Stomach (tissue), 19 donors: Measurements from ENCODE around the gene ETV6. TPM values are rescaled to one million over a fixed set of nuclear protein-coding genes. Genes with fewer than 3 reads are reported as not detected.
A peak's percentile ranks its signal among the peaks of the same experiment; 100 is the strongest.

Source experiments
- DNase-seq, 2 donors: peaks; one replicate each; pipeline versions ENCODE4 v3.0.0 to v3.0.0-alpha.2; 2013 to 2019
- H3K27ac ChIP-seq, 5 donors: fragments of 200-600 bp in 4 of 5; sonication (generic) in 4 of 5; one replicate each; pipeline ENCODE4 v1.5.1; 2013 to 2019; ENCODE audit warnings: mild to moderate bottlenecking in 1 of 5, moderate library complexity in 1 of 5
- H3K27me3 ChIP-seq, 3 donors: fragments of 200-600 bp; sonication (generic); one replicate each; pipeline ENCODE4 v1.5.1; 2017 to 2019; ENCODE audit warnings: mixed run types in 1 of 3
- H3K36me3 ChIP-seq, 4 donors: fragments of 200-600 bp; sonication (generic); 1 replicate in 3 of 4; 2 replicates in 1 of 4; pipeline ENCODE4 v1.5.1; 2016 to 2019
- H3K4me1 ChIP-seq, 4 donors: fragments of 200-600 bp; sonication (generic); one replicate each; pipeline ENCODE4 v1.5.1; 2016 to 2019
- H3K4me3 ChIP-seq, 4 donors: fragments of 200-600 bp; sonication (generic) in 3 of 4; one replicate each; pipeline ENCODE4 v1.5.1; 2016 to 2019; ENCODE audit warnings: mild to moderate bottlenecking in 1 of 4
- H3K9me3 ChIP-seq, 4 donors: fragments of 200-600 bp; sonication (generic); one replicate each; pipeline ENCODE4 v1.5.1; 2016 to 2019
- EP300 ChIP-seq: sonication (generic); formaldehyde crosslinking; IDR thresholded peaks from one replicate; pipeline ENCODE4 v1.6.1; 2017; ENCODE audit warnings: antibody characterized with exemption
- POLR2A ChIP-seq, 4 donors: fragments of 450-650 bp; IDR thresholded peaks; one replicate each; pipeline ENCODE4 v1.6.1; 2016; ENCODE audit warnings: antibody characterized with exemption in 4 of 4, control low read depth in 2 of 4, mild to moderate bottlenecking in 1 of 4, moderate library complexity in 1 of 4
- POLR2AphosphoS5 ChIP-seq, 3 donors: sonication (generic); formaldehyde crosslinking; IDR thresholded peaks; one replicate each; pipeline ENCODE4 v1.6.1; 2016; ENCODE audit warnings: antibody characterized with exemption in 3 of 3
- WGBS, 5 donors: extraction: QIAGEN DNeasy Blood & Tissue Kit in 3 of 5; methylation state at CpG; one replicate each; pipeline versions ENCODE4 v1.1.5 to v1.1.7; 2013 to 2018; 5-methylcytosine and 5-hydroxymethylcytosine counted together
- intact Hi-C: fragments of 100-400 bp; cut with DNase I; formaldehyde crosslinking; loops from one replicate; pipeline ENCODE4 v1.15.1; 2023; ENCODE audit warnings: low total_unique reads
- long read RNA-seq, 10 donors: transcript quantifications; one replicate each; lab custom pipeline, GENCODE V29; 2026
- polyA plus RNA-seq, 3 donors: library from polyadenylated mRNA; stranded (reverse); fragments of 200-250 nt; gene quantifications; one replicate each; pipeline ENCODE4 v1.2.3, GENCODE V29; 2013
- total RNA-seq, 5 donors: library from RNA; depleted of rRNA; stranded (reverse); fragments of >200 nt; gene quantifications; one replicate each; pipeline versions ENCODE4 v1.1.0 to v1.2.3, GENCODE V29; 2014 to 2016
- TF ChIP-seq, protein P1 (sequence below), 7 experiments: fragments of 450-650 bp in 4 of 7; fragments of 200-600 bp in 3 of 7; sonication (generic) in 3 of 7; IDR thresholded peaks; one replicate each; pipeline ENCODE4 v1.5.1; 2016 to 2019; ENCODE audit warnings: antibody characterized with exemption in 7 of 7, control low read depth in 2 of 7, mild to moderate bottlenecking in 1 of 7
- donor health status: healthy with polysubstance abuse.
- donor health status: Bipolar disorder and iron deficiency.
- donor health status: healthy.

ETV6 gene
- 10 to 100 TPM; 11.6 to 60.3 (median 19.1) TPM for total RNA-seq
- polyA plus RNA-seq = 1 to 10 TPM; 4.1 to 7.3 (median 4.4) TPM
- long read RNA-seq, donor 1, full-length matches to known transcripts = 1 of 1 reads
- long read RNA-seq, donor 1, partial matches to known transcripts = 0 of 1 reads
- long read RNA-seq, donor 1, other reads (novel, unspliced or antisense) = 0 of 1 reads
- long read RNA-seq, donor 2, full-length matches to known transcripts = 3 of 3 reads
- long read RNA-seq, donor 2, partial matches to known transcripts = 0 of 3 reads
- long read RNA-seq, donor 2, other reads (novel, unspliced or antisense) = 0 of 3 reads
- long read RNA-seq, donor 3 = 0 reads
- long read RNA-seq, donor 4, full-length matches to known transcripts = 1 of 1 reads
- long read RNA-seq, donor 4, partial matches to known transcripts = 0 of 1 reads
- long read RNA-seq, donor 4, other reads (novel, unspliced or antisense) = 0 of 1 reads
- long read RNA-seq, donor 5, full-length matches to known transcripts = 1 of 1 reads
- long read RNA-seq, donor 5, partial matches to known transcripts = 0 of 1 reads
- long read RNA-seq, donor 5, other reads (novel, unspliced or antisense) = 0 of 1 reads
- long read RNA-seq, donor 6, full-length matches to known transcripts = 3 of 3 reads
- long read RNA-seq, donor 6, partial matches to known transcripts = 0 of 3 reads
- long read RNA-seq, donor 6, other reads (novel, unspliced or antisense) = 0 of 3 reads
- long read RNA-seq, donor 7, full-length matches to known transcripts = 5 of 11 reads
- long read RNA-seq, donor 7, partial matches to known transcripts = 6 of 11 reads
- long read RNA-seq, donor 7, other reads (novel, unspliced or antisense) = 0 of 11 reads
- long read RNA-seq, donor 8, full-length matches to known transcripts = 2 of 2 reads
- long read RNA-seq, donor 8, partial matches to known transcripts = 0 of 2 reads
- long read RNA-seq, donor 8, other reads (novel, unspliced or antisense) = 0 of 2 reads
- long read RNA-seq, donor 9, full-length matches to known transcripts = 1 of 1 reads
- long read RNA-seq, donor 9, partial matches to known transcripts = 0 of 1 reads
- long read RNA-seq, donor 9, other reads (novel, unspliced or antisense) = 0 of 1 reads
- long read RNA-seq, donor 10 = 0 reads

- WGBS, 5 donors = 0 to 1% (median 1%) methylated on average over 34 to 86 of the region's 86 CpGs
- H3K36me3 ChIP-seq = no peaks in the 10 kb centered on the region
- DNase-seq = peak; percentile 73 to 95
- peak within 1 kb of the TSS; percentile 68 to 89 (median 76) for H3K4me3 ChIP-seq
- intact Hi-C loops = no loop called here
- H3K9me3 ChIP-seq = no peaks in the 10 kb centered on the region
- peak within 1 kb of the TSS; percentile 96 to 99 (median 98) for H3K27ac ChIP-seq
- TF ChIP-seq POLR2AphosphoS5 (IDR thresholded peaks at IDR 0.05) (peak; percentile 80 to 92 (median 88)), POLR2A (IDR thresholded peaks at IDR 0.05) (no peak)
- peaks cover 22 to 47% (median 37%) of the 10 kb centered on the region in 4 donors for H3K4me1 ChIP-seq
- H3K27me3 ChIP-seq = no peaks in the 10 kb centered on the region
Observed at GRCh38 chr12:11649413-11650285, at the start of gene ETV6. Gene ETV6, plus strand, starts transcription at chr12:11649674. Its CDS starts 454 bp downstream, at chr12:11650128.

DNA sequence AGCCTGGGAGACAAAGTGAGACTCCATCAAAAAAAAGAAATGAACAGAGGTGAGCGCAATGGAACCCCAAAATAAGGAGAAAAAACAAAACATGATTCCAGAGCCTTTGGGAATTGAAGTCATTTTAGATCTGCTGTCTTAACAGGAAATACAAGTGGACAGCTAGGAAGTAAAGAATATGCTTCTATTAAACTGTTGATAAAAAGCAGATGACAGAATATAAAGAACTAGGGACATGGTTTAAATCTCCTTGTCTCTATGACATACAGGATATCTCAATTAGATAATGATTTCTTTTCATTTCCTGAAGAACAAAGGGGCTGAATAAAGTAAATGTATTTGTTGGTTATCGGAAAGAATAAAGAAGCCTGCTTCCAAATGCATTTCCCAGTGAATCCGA is 49.3 kb upstream of the ETV6 start:
- no peak for DNase-seq
- H3K27me3 ChIP-seq = no peaks in the 10 kb centered on the region
- no peaks in the 10 kb centered on the region for H3K9me3 ChIP-seq
- H3K4me1 ChIP-seq = no peaks in the 10 kb centered on the region
- no peak for TF ChIP-seq EP300
- TF ChIP-seq, protein P1, sequence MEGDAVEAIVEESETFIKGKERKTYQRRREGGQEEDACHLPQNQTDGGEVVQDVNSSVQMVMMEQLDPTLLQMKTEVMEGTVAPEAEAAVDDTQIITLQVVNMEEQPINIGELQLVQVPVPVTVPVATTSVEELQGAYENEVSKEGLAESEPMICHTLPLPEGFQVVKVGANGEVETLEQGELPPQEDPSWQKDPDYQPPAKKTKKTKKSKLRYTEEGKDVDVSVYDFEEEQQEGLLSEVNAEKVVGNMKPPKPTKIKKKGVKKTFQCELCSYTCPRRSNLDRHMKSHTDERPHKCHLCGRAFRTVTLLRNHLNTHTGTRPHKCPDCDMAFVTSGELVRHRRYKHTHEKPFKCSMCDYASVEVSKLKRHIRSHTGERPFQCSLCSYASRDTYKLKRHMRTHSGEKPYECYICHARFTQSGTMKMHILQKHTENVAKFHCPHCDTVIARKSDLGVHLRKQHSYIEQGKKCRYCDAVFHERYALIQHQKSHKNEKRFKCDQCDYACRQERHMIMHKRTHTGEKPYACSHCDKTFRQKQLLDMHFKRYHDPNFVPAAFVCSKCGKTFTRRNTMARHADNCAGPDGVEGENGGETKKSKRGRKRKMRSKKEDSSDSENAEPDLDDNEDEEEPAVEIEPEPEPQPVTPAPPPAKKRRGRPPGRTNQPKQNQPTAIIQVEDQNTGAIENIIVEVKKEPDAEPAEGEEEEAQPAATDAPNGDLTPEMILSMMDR (IDR thresholded peaks at IDR 0.05) = no peak
- no peak for TF ChIP-seq POLR2A (IDR thresholded peaks at IDR 0.05)
- TF ChIP-seq POLR2AphosphoS5 (IDR thresholded peaks at IDR 0.05) = no peak
- 73 to 93% (median 79%) methylated on average over 3 of the region's 3 CpGs for WGBS, 5 donors
- H3K4me3 ChIP-seq = no peak overlapping the region
- intact Hi-C loops = no loop called here
- H3K36me3 ChIP-seq = no peaks in the 10 kb centered on the region
- H3K27ac ChIP-seq = no peak overlapping the region

DNA sequence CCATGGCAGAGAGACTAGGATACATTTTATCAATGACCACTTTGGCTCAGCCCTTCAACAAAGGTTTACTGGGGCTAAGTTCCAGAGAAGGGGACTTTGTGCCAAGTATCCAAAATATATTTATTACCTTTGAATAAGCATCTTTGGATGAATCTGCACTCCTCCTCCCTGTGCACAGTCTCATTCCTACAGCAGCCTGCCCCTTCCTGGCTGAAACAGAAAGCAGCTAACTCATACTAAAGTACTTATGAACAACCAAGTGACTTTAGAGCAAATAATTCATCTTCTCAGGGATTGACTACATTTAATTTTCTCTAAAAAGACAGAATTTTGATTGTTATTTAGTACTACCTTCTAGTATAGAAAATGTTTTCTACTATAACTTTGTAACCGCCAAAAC is 47.8 kb upstream of the ETV6 start:
- Histone ChIP-seq H3K36me3 (no peaks in the 10 kb centered on the region), H3K4me3 (no peak overlapping the region), H3K27me3 (no peaks in the 10 kb centered on the region), H3K4me1 (peaks cover 0 to 3% (median under 1%) of the 10 kb centered on the region in 4 donors), H3K9me3 (no peaks in the 10 kb centered on the region), H3K27ac (no peak overlapping the region)
- no peak for DNase-seq
- TF ChIP-seq, protein P1 (IDR thresholded peaks at IDR 0.05) = no peak
- TF ChIP-seq POLR2AphosphoS5 (IDR thresholded peaks at IDR 0.05) (no peak), POLR2A (IDR thresholded peaks at IDR 0.05) (no peak), EP300 (no peak)
- 94 to 98% (median 96%) methylated on average over 1 of the region's 1 CpG for WGBS, 5 donors
- intact Hi-C loops = no loop called here

- Histone ChIP-seq H3K27me3 (no peaks in the 10 kb centered on the region), H3K36me3 (no peaks in the 10 kb centered on the region), H3K4me3 (no peak overlapping the region), H3K27ac (peak overlapping the region in 1 of 5 donors; percentile 12), H3K9me3 (no peaks in the 10 kb centered on the region), H3K4me1 (peaks cover 7 to 15% (median 11%) of the 10 kb centered on the region in 4 donors)
- DNase-seq = peak in 1 of 2 donors; percentile 57
- TF ChIP-seq POLR2A (IDR thresholded peaks at IDR 0.05) (no peak), EP300 (no peak), POLR2AphosphoS5 (IDR thresholded peaks at IDR 0.05) (no peak)
- TF ChIP-seq, protein P1 (IDR thresholded peaks at IDR 0.05) = no peak
- intact Hi-C loops = no loop called here
- WGBS, 5 donors = 20 to 51% (median 32%) methylated on average over 10 of the region's 10 CpGs
Observed at GRCh38 chr12:11607313-11608081, 42.0 kb upstream of the ETV6 start.
